Smooth muscle cell (in vitro differentiated cells): ENCODE results near the gene KCNK15. TPM values are rescaled to one million over a fixed set of nuclear protein-coding genes. Genes with fewer than 3 reads are reported as not detected.

ENCODE experiments used
- DNase-seq: peaks from one replicate; lab custom pipeline; 2025; ENCODE audit not compliant: unreplicated experiment; lab: John Stamatoyannopoulos, UW
- H2AFZ ChIP-seq: fragments of 200-600 bp; sonication (generic); 2 replicates; pipeline ENCODE4 v1.6.0; 2016; ENCODE audit warnings: antibody characterized with exemption, low read depth, mild to moderate bottlenecking
- H3F3A ChIP-seq: fragments of 200-600 bp; sonication (generic); 2 replicates; pipeline ENCODE4 v1.6.0; 2017; ENCODE audit warnings: antibody characterized with exemption, low read depth
- H3K27ac ChIP-seq: fragments of 200-600 bp; sonication (generic); 2 replicates; pipeline ENCODE4 v1.5.1; 2016; ENCODE audit warnings: low read depth, mild to moderate bottlenecking
- H3K27me3 ChIP-seq: fragments of 200-600 bp; sonication (generic); 2 replicates; pipeline ENCODE4 v1.6.1; 2016; ENCODE audit warnings: low read depth, mild to moderate bottlenecking
- H3K36me3 ChIP-seq: fragments of 200-600 bp; sonication (generic); 2 replicates; pipeline ENCODE4 v1.5.1; 2016; ENCODE audit warnings: low read depth
- H3K4me1 ChIP-seq: fragments of 200-600 bp; sonication (generic); 2 replicates; pipeline ENCODE4 v1.5.1; 2016; ENCODE audit warnings: low read depth
- H3K4me2 ChIP-seq: fragments of 200-600 bp; sonication (generic); 2 replicates; pipeline ENCODE4 v1.6.0; 2016; ENCODE audit warnings: mild to moderate bottlenecking
- H3K4me3 ChIP-seq: fragments of 200-600 bp; sonication (generic); 2 replicates; pipeline ENCODE4 v1.5.1; 2016; ENCODE audit warnings: mild to moderate bottlenecking
- H3K79me2 ChIP-seq: fragments of 200-600 bp; sonication (generic); 2 replicates; pipeline ENCODE4 v1.6.0; 2016; ENCODE audit warnings: low read depth, mild to moderate bottlenecking
- H3K9ac ChIP-seq: fragments of 200-600 bp; sonication (generic); 2 replicates; pipeline ENCODE4 v1.6.0; 2016; ENCODE audit warnings: low read depth
- H3K9me3 ChIP-seq: fragments of 200-600 bp; sonication (generic); replicated peaks from 2 replicates; pipeline ENCODE4 v1.5.1; 2016; ENCODE audit warnings: low read depth
- H4K20me1 ChIP-seq: fragments of 200-600 bp; sonication (generic); 2 replicates; pipeline ENCODE4 v1.6.0; 2016; ENCODE audit warnings: low read depth
- CTCF ChIP-seq: fragments of 200-600 bp; sonication (generic); IDR thresholded peaks from 2 replicates; pipeline ENCODE4 v1.5.1; 2017; ENCODE audit warnings: borderline replicate concordance, mild to moderate bottlenecking, antibody characterized with exemption; ENCODE audit not compliant: insufficient read depth, poor library complexity, severe bottlenecking
- WGBS: methylation state at CpG from one replicate; pipeline ENCODE4 v1.1.7; 2016; ENCODE audit warnings: low lambda C conversion rate; 5-methylcytosine and 5-hydroxymethylcytosine counted together
- polyA plus RNA-seq: library from polyadenylated mRNA; unstranded; fragments of >200 nt; fragmentation: Nextera tagmentation; extraction: Ambion mirVana; gene quantifications from 2 replicates; pipeline ENCODE4 v1.2.1, GENCODE V29; 2016
- total RNA-seq: library from RNA; depleted of rRNA; stranded (reverse); fragments of >200 nt; gene quantifications from 2 replicates; pipeline ENCODE4 v1.2.3, GENCODE V29; 2014

KCNK15 gene
- total and polyA plus RNA-seq, 2 experiments from 2014 or later: 0.06 to 0.54 TPM

GRCh38 chr20:44728801-44729443, 16.7 kb upstream of the KCNK15 start:
- H3K4me3 ChIP-seq: no peak overlapping the region
- H3K79me2 ChIP-seq: no peaks in the 10 kb centered on the region
- H3K27ac ChIP-seq: no peak overlapping the region
- DNase-seq: peak; percentile 13
- no peaks in the 10 kb centered on the region for H3K27me3 ChIP-seq
- H4K20me1 ChIP-seq: no peaks in the 10 kb centered on the region
- peak overlapping the region; percentile 45 for H3K4me2 ChIP-seq
- no peaks in the 10 kb centered on the region for H3K36me3 ChIP-seq
- no peak overlapping the region for H3K9ac ChIP-seq
- no peaks in the 10 kb centered on the region for H3F3A ChIP-seq
- no peak overlapping the region for H2AFZ ChIP-seq
- H3K9me3 ChIP-seq: no peaks in the 10 kb centered on the region
- H3K4me1 ChIP-seq: peaks cover 9% of the 10 kb centered on the region
- TF ChIP-seq CTCF: no peak
- WGBS: 35% methylated on average over 9 of the region's 9 CpGs

DNA sequence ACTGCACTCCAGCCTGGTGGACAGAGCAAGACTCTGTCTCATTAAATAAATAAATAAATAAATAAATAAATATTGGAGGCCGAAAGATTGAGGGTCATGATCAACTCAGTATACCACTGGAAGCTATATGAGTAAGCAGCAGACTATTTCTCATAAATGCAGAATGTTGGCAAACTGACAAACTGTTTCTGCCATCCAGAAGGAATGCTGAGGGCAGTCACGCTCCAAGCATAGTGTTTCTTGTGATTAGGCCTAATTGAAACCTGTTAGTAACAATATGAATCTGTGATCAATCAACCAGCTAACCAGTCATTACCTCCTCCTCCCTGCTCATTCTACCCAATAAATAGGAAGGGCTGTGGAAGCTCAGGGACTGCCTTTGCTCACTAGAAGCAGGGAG, 15.2 kb upstream of the KCNK15 start:
- WGBS: 26% methylated on average over 2 of the region's 2 CpGs
- H3K9ac ChIP-seq: no peak overlapping the region
- peak overlapping the region; percentile 62 for H3K27ac ChIP-seq
- peaks cover 9% of the 10 kb centered on the region for H3K4me1 ChIP-seq
- no peak for TF ChIP-seq CTCF
- no peaks in the 10 kb centered on the region for H3F3A ChIP-seq
- H3K27me3 ChIP-seq: no peaks in the 10 kb centered on the region
- H3K79me2 ChIP-seq: no peaks in the 10 kb centered on the region
- no peak for DNase-seq
- H3K9me3 ChIP-seq: no peaks in the 10 kb centered on the region
- H4K20me1 ChIP-seq: no peaks in the 10 kb centered on the region
- H2AFZ ChIP-seq: no peak overlapping the region
- H3K4me2 ChIP-seq: no peak overlapping the region
- no peak overlapping the region for H3K4me3 ChIP-seq
- no peaks in the 10 kb centered on the region for H3K36me3 ChIP-seq

GRCh38 chr20:44731657-44732056, 14.0 kb upstream of the KCNK15 start:
- Histone ChIP-seq H3K4me2 (no peak overlapping the region), H3K79me2 (no peaks in the 10 kb centered on the region), H3K9me3 (no peaks in the 10 kb centered on the region), H3K9ac (no peak overlapping the region), H3F3A (no peaks in the 10 kb centered on the region), H3K27me3 (no peaks in the 10 kb centered on the region), H4K20me1 (no peaks in the 10 kb centered on the region), H3K27ac (no peak overlapping the region), H3K4me1 (peaks cover 9% of the 10 kb centered on the region), H2AFZ (no peak overlapping the region), H3K4me3 (no peak overlapping the region), H3K36me3 (no peaks in the 10 kb centered on the region)
- WGBS: 94% methylated on average over 8 of the region's 8 CpGs
- no peak for DNase-seq
- TF ChIP-seq CTCF: no peak

- DNase-seq: no peak
- Histone ChIP-seq H3K27me3 (no peaks in the 10 kb centered on the region), H4K20me1 (no peaks in the 10 kb centered on the region), H3K36me3 (no peaks in the 10 kb centered on the region), H3K9ac (no peak overlapping the region), H3F3A (no peaks in the 10 kb centered on the region), H3K27ac (no peak overlapping the region), H2AFZ (no peak overlapping the region), H3K4me2 (no peak overlapping the region), H3K9me3 (no peaks in the 10 kb centered on the region), H3K79me2 (no peaks in the 10 kb centered on the region), H3K4me1 (peaks cover 9% of the 10 kb centered on the region), H3K4me3 (no peak overlapping the region)
- 61% methylated on average over 6 of the region's 6 CpGs for WGBS
- no peak for TF ChIP-seq CTCF
Measured at GRCh38 chr20:44732327-44732726, 13.3 kb upstream of the KCNK15 start.
